Loucy (cell line): ENCODE results near the gene ART5.

ENCODE experiments used
- H2AFZ ChIP-seq: fragments of 200-600 bp; sonication (generic); 2 replicates; pipeline ENCODE4 v1.6.0; 2016; ENCODE audit warnings: antibody characterized with exemption, mild to moderate bottlenecking, low read length, moderate library complexity
- H3F3A ChIP-seq: fragments of 200-600 bp; 2 replicates; pipeline ENCODE4 v1.6.0; 2016; ENCODE audit warnings: antibody characterized with exemption, low read depth, mild to moderate bottlenecking
- H3K27me3 ChIP-seq: fragments of 200-600 bp; sonication (generic); 2 replicates; pipeline ENCODE4 v1.6.1; 2014; ENCODE audit warnings: low read length, mild to moderate bottlenecking; ENCODE audit not compliant: insufficient read depth, poor library complexity, severe bottlenecking
- H3K36me3 ChIP-seq: fragments of 200-600 bp; sonication (generic); 2 replicates; pipeline ENCODE4 v1.6.1; 2016; ENCODE audit warnings: low read length; ENCODE audit not compliant: insufficient read depth
- H3K4me1 ChIP-seq: fragments of 200-600 bp; sonication (generic); 2 replicates; pipeline ENCODE4 v1.5.1; 2014; ENCODE audit warnings: low read length, mild to moderate bottlenecking; ENCODE audit not compliant: insufficient read depth, poor library complexity, severe bottlenecking
- H3K4me2 ChIP-seq: fragments of 200-600 bp; sonication (generic); 2 replicates; pipeline ENCODE4 v1.6.0; 2014; ENCODE audit warnings: antibody characterized with exemption, low read length, low read depth, mild to moderate bottlenecking; ENCODE audit not compliant: poor library complexity, severe bottlenecking
- H3K4me3 ChIP-seq: fragments of 200-600 bp; sonication (generic); 2 replicates; pipeline ENCODE4 v1.5.1; 2014; ENCODE audit warnings: low read length, mild to moderate bottlenecking, mixed read lengths; ENCODE audit not compliant: poor library complexity, severe bottlenecking
- H3K79me2 ChIP-seq: fragments of 200-600 bp; sonication (generic); 2 replicates; pipeline ENCODE4 v1.6.1; 2014; ENCODE audit warnings: low read length; ENCODE audit not compliant: insufficient read depth
- H3K9ac ChIP-seq: fragments of 200-600 bp; sonication (generic); 2 replicates; pipeline ENCODE4 v1.6.0; 2014; ENCODE audit warnings: mild to moderate bottlenecking, low read depth, low read length, moderate library complexity; ENCODE audit not compliant: poor library complexity, severe bottlenecking
- H3K9me2 ChIP-seq: fragments of 200-600 bp; sonication (generic); replicated peaks from 2 replicates; pipeline ENCODE4 v1.6.1; 2016; ENCODE audit warnings: low read depth, low read length, mixed read lengths
- H3K9me3 ChIP-seq: fragments of 200-600 bp; sonication (generic); 2 replicates; pipeline ENCODE4 v1.6.1; 2014; ENCODE audit warnings: mild to moderate bottlenecking, antibody characterized with exemption, low read length, low read depth; ENCODE audit not compliant: insufficient read depth
- H4K20me1 ChIP-seq: fragments of 200-600 bp; sonication (generic); 2 replicates; pipeline ENCODE4 v1.6.0; 2014; ENCODE audit warnings: antibody characterized with exemption, low read length, mild to moderate bottlenecking; ENCODE audit not compliant: insufficient read depth, poor library complexity, severe bottlenecking
- EZH2phosphoT487 ChIP-seq: fragments of 200-600 bp; IDR thresholded peaks from 2 replicates; pipeline ENCODE4 v1.6.1; 2018; ENCODE audit warnings: antibody characterized with exemption, mild to moderate bottlenecking, moderate library complexity, borderline replicate concordance
- TF ChIP-seq, protein P1 (sequence below): fragments of 200-600 bp; sonication (generic); conservative IDR thresholded peaks from 2 replicates; pipeline ENCODE4 v1.5.1; 2014; ENCODE audit warnings: mild to moderate bottlenecking, antibody characterized with exemption, low read length

The ART5 gene

GRCh38 chr11:3666023-3666530, 24.3 kb upstream of the ART5 start:
- H3F3A ChIP-seq, result no peaks in the 10 kb centered on the region
- H3K9me2 ChIP-seq, result no peaks in the 10 kb centered on the region
- no peak overlapping the region for H2AFZ ChIP-seq
- H3K4me2 ChIP-seq, result no peak overlapping the region
- TF ChIP-seq, protein P1, sequence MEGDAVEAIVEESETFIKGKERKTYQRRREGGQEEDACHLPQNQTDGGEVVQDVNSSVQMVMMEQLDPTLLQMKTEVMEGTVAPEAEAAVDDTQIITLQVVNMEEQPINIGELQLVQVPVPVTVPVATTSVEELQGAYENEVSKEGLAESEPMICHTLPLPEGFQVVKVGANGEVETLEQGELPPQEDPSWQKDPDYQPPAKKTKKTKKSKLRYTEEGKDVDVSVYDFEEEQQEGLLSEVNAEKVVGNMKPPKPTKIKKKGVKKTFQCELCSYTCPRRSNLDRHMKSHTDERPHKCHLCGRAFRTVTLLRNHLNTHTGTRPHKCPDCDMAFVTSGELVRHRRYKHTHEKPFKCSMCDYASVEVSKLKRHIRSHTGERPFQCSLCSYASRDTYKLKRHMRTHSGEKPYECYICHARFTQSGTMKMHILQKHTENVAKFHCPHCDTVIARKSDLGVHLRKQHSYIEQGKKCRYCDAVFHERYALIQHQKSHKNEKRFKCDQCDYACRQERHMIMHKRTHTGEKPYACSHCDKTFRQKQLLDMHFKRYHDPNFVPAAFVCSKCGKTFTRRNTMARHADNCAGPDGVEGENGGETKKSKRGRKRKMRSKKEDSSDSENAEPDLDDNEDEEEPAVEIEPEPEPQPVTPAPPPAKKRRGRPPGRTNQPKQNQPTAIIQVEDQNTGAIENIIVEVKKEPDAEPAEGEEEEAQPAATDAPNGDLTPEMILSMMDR, result no peak
- TF ChIP-seq EZH2phosphoT487, result no peak
- H3K79me2 ChIP-seq, result no peaks in the 10 kb centered on the region
- peaks cover 2% of the 10 kb centered on the region; the same call in 1 of the 2 replicates for H3K36me3 ChIP-seq
- no peak overlapping the region for H3K4me3 ChIP-seq
- H3K4me1 ChIP-seq, result no peaks in the 10 kb centered on the region
- H4K20me1 ChIP-seq, result no peaks in the 10 kb centered on the region
- no peak overlapping the region for H3K9ac ChIP-seq
- no peaks in the 10 kb centered on the region for H3K27me3 ChIP-seq
- H3K9me3 ChIP-seq, result no peaks in the 10 kb centered on the region

DNA sequence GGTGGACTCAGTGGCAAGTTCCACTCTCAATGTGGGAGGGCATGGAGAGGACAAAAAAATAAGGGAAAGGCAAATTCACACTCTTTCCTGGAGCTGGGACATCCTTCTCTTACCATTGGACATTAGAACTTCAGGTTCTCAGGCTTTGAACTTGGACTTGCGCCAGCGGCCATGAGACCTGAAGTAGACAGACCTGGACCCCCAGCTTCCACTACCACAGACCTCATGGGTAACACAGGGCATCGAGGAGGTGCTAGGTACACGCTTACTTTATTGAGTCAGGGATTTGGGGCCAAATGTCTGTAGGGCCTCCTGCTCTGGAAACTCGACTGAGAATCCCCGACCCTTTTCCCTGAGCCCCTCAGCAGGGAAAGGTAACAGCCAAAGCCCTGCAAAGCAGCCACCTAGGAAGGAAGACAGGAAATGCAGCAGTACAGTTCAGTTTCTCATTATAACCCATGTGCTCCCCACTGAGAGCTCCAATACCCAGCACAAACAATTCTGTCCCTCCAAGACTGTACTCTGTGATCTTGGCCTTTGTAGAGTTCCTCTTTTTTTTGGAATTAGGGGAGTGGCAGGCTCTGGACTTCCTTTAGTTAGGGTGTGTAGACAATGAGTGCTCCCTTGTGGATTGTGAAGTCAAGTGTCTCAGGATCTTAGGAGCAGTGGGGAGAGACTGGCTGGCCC, 23.7 kb upstream of the ART5 start:
- no peak overlapping the region for H3K4me3 ChIP-seq
- no peak overlapping the region for H3K9ac ChIP-seq
- H3K27me3 ChIP-seq, result no peaks in the 10 kb centered on the region
- no peaks in the 10 kb centered on the region for H3K9me2 ChIP-seq
- H3K79me2 ChIP-seq, result no peaks in the 10 kb centered on the region
- H3K4me2 ChIP-seq, result no peak overlapping the region
- TF ChIP-seq EZH2phosphoT487, result no peak
- TF ChIP-seq, protein P1, result no peak
- no peaks in the 10 kb centered on the region for H3K4me1 ChIP-seq
- H4K20me1 ChIP-seq, result no peaks in the 10 kb centered on the region
- H3F3A ChIP-seq, result no peaks in the 10 kb centered on the region
- no peaks in the 10 kb centered on the region for H3K9me3 ChIP-seq
- H2AFZ ChIP-seq, result no peak overlapping the region
- H3K36me3 ChIP-seq, result no peaks in the 10 kb centered on the region; the same call in 1 of the 2 replicates

GRCh38 chr11:3664032-3664630, 22.3 kb upstream of the ART5 start:
- no peak overlapping the region for H2AFZ ChIP-seq
- no peaks in the 10 kb centered on the region for H3K27me3 ChIP-seq
- no peak overlapping the region for H3K4me2 ChIP-seq
- no peaks in the 10 kb centered on the region for H3K79me2 ChIP-seq
- no peaks in the 10 kb centered on the region; the same call in 1 of the 2 replicates for H3K36me3 ChIP-seq
- no peaks in the 10 kb centered on the region for H3K9me2 ChIP-seq
- H3K4me3 ChIP-seq, result no peak overlapping the region
- no peaks in the 10 kb centered on the region for H4K20me1 ChIP-seq
- TF ChIP-seq, protein P1, result no peak
- TF ChIP-seq EZH2phosphoT487, result no peak
- no peak overlapping the region for H3K9ac ChIP-seq
- H3F3A ChIP-seq, result no peaks in the 10 kb centered on the region
- no peaks in the 10 kb centered on the region for H3K4me1 ChIP-seq
- H3K9me3 ChIP-seq, result no peaks in the 10 kb centered on the region
